Measurements from ENCODE around the gene CAB39L.
"Not testable (repeated sequence)": the region's sequence is repeated elsewhere in the genome, so short reads cannot be mapped to it uniquely, and the experiment has no call there.

The CAB39L gene

GRCh38 chr13:49329831-49330545 is 113.9 kb downstream of the CAB39L start:
- no peak overlapping the region for H3K4me3 ChIP-seq (ENCODE audit: control insufficient read depth, low read depth, low read length)
- no peak for DNase-seq (ENCODE audit: low read depth)
- no peak for TF ChIP-seq CTCF (IDR thresholded peaks at IDR 0.05; ENCODE audit: control insufficient read depth, insufficient read depth, low read depth, low read length, missing control alignments)

GRCh38 chr13:49327145-49327544 is 116.7 kb downstream of the CAB39L start:
- DNase-seq (ENCODE audit: low read depth); H3K4me3 ChIP-seq (ENCODE audit: control insufficient read depth, low read depth, low read length): not testable (repeated sequence)

GRCh38 chr13:49326222-49326917 is 117.5 kb downstream of the CAB39L start:
- H3K4me3 ChIP-seq (ENCODE audit: control insufficient read depth, low read depth, low read length): no peak overlapping the region
- no peak for DNase-seq (ENCODE audit: low read depth)
- no peak for TF ChIP-seq CTCF (IDR thresholded peaks at IDR 0.05; ENCODE audit: control insufficient read depth, insufficient read depth, low read depth, low read length, missing control alignments)

GRCh38 chr13:49323344-49323743 is 120.5 kb downstream of the CAB39L start:
- TF ChIP-seq CTCF (IDR thresholded peaks at IDR 0.05; ENCODE audit: control insufficient read depth, insufficient read depth, low read depth, low read length, missing control alignments): no peak
- no peak for DNase-seq (ENCODE audit: low read depth)
- no peak overlapping the region for H3K4me3 ChIP-seq (ENCODE audit: control insufficient read depth, low read depth, low read length)

- DNase-seq (ENCODE audit: low read depth): no peak
- no peak for TF ChIP-seq CTCF (IDR thresholded peaks at IDR 0.05; ENCODE audit: control insufficient read depth, insufficient read depth, low read depth, low read length, missing control alignments)
- H3K4me3 ChIP-seq (ENCODE audit: control insufficient read depth, low read depth, low read length): no peak overlapping the region
These were observed 121.2 kb downstream of the CAB39L start for GRCh38 chr13:49322702-49323101.

GRCh38 chr13:49320975-49321374 is 122.9 kb downstream of the CAB39L start:
- H3K4me3 ChIP-seq (ENCODE audit: control insufficient read depth, low read depth, low read length): no peak overlapping the region
- no peak for DNase-seq (ENCODE audit: low read depth)
- no peak for TF ChIP-seq CTCF (IDR thresholded peaks at IDR 0.05; ENCODE audit: control insufficient read depth, insufficient read depth, low read depth, low read length, missing control alignments)

GRCh38 chr13:49319951-49320350 is 123.9 kb downstream of the CAB39L start:
- DNase-seq (ENCODE audit: low read depth): no peak
- no peak for TF ChIP-seq CTCF (IDR thresholded peaks at IDR 0.05; ENCODE audit: control insufficient read depth, insufficient read depth, low read depth, low read length, missing control alignments)
- H3K4me3 ChIP-seq (ENCODE audit: control insufficient read depth, low read depth, low read length): no peak overlapping the region

Data from AG09309 (cell line).